HG02884 (cell line): ENCODE data around the gene MYO10.
"Not testable (repeated sequence)": the region's sequence is repeated elsewhere in the genome, so short reads cannot be mapped to it uniquely, and the experiment has no call there.

Experiments
- ATAC-seq: cut with Tn5 transposase; IDR thresholded peaks from one replicate; pipeline ENCODE4 v1.9.1; 2021; ENCODE audit warnings: mild to moderate bottlenecking, moderate library complexity; ENCODE audit not compliant: unreplicated experiment

Gene MYO10

DNA sequence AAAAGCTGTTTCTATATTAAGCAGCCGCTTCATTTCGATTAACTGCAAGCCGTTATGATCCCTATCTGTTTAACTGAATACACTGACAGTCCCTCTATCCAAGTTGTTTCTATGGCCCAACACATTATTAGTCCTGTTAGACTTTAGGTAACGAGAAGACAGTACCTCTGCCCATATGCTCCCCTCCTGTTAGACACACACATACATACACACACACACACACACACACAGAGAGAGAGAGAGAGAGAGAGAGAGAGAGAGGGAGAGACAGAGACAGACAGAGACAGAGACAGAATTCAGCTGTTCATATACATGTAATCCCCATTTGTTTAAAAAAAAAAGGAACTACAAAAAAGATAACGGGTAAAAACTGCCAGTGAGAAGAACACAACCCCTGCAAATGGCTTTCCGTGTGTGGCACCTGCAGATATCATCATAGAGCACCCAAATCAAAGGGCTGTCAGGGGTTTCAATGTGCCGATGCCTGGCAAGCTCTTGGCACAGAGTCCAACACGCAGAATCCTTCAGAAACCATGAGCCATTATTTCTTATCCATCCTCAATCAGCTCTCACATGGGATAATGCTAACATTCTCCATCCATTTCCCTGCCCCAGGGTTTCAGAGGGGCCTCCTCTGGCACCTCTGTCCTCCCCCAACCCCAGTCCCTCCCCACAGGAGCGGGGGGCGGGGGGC, 144.0 kb downstream of the MYO10 start:
- ATAC-seq, result no peak

DNA sequence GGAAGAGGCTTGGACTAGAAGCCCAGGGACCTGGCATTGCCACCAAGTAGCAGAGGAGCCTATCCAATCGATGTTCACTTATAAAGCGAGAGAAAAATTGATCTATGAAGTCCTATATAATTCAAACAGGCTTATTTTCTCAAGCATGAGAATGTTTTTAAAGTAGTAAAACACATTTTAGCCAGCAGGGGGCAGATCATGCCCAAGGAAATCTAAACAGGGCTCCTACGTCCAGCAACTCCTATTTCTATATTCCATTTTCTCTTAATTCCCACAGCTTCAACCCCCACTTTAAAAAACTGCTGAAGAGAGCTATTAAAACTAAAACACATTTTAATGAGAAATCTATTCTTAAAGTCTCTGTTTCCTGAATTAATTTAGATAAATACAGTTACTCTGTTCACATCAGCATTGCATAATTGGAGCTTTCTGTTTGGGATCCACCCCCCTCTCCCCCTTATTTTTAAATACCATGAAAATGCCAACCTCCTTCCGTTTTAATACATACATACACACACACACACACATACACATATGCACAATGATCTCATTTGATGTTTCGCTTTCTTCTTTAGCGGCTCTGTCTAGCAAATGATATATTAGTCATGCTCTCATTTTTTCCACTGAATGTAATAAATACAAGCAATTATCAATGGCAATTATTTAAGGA, 144.9 kb downstream of the MYO10 start:
- no peak for ATAC-seq

DNA sequence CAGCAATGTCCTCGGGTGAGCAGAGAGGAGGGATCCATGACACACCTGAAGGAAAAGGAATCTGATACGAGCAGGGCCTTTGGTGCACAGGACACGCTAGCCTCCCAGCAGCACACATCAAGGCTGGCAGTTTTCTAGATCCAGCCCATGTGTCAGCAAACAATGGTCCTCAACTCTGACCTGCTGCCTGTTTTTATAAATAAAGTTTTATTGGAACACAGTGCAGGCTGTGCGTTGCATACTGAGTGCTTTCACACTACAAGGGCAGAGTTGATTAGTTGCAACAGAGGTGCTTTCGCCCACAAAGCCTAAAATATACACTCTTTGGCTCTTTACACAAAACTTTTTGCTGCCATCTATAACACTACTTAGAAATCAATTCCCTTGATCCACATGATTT, 147.1 kb downstream of the MYO10 start:
- no peak for ATAC-seq

DNA sequence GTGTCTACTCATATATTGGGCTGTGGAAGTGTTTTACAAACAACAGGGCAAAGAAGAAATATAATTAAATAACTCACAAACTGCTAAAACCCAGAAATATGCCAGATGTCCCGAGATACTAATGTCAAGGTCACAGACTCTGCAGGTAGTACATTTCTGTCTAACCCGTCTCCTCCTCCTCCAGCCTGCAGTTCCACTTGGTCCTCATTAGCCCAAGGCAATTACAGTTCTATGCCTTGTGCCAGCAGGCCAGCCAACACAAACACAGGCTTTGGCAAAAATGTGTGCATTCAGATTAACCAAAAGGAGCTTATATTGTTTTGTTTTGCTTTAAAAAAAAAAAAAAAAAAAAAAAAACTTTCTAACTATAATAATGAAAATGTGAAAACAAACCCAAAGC, 148.8 kb downstream of the MYO10 start:
- no peak for ATAC-seq

DNA sequence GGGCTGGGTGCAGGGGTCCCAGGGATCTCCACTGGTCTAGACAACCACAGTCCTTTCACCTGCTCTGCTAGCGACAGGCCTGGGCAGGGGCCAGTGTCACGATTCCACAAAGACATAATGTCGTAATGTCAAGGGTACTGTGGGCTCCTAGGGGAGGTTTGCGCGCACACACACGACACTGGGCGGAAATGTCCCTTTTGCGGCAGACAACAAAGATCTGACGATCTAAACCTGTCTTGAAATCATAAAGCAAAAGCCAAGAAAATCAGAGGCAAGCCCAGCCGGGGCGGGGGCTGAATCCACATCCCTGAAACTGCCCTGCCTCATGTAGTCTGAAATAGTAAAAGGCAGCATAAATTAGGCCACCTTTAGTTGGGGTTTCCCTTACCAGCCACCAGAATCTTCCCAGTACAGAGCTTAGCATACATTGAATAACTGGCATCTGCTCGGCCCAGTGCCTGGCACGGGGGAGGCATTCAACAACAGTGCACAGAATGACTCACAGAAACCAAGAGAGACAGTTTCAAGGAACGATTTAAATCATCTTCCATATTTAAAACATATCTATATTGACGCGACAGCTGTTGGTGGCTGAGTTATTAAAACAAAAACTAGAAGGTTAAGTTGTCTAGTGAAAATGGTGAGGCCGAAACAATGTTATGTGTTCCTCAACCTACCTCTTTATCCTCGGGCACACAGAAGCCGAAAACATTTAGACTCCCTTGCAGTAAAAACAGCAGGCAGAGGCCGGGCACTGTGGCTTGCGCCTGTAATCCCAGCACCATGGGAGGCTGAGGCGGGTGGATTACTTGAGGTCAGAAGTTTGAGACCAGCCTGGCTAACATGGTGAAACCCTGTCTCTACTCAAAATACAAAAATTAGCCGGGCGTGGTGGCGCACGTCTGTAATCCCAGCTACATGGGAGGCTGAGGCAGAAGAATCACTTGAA, 151.0 kb downstream of the MYO10 start:
- ATAC-seq, result peak; percentile 94

DNA sequence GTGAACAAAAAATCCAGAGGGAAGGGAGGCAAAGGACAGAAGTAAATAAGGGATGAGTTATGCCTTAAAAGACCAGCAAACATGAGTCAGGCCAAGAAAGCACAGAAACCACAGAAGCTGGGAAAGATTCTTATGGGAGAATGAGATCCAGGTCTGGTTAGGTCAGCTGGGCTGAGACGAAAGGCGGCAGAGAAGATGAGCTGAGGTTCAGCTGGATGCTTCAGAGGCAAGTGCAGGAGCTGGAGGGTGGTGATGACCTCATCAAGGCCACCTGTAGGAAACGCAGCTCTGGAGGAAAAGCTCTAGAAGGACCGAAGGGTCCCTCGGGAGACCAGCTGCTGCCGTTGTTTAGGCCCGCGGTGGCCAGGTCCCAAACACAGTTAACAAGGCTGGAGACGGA, 152.0 kb downstream of the MYO10 start:
- ATAC-seq, result no peak

DNA sequence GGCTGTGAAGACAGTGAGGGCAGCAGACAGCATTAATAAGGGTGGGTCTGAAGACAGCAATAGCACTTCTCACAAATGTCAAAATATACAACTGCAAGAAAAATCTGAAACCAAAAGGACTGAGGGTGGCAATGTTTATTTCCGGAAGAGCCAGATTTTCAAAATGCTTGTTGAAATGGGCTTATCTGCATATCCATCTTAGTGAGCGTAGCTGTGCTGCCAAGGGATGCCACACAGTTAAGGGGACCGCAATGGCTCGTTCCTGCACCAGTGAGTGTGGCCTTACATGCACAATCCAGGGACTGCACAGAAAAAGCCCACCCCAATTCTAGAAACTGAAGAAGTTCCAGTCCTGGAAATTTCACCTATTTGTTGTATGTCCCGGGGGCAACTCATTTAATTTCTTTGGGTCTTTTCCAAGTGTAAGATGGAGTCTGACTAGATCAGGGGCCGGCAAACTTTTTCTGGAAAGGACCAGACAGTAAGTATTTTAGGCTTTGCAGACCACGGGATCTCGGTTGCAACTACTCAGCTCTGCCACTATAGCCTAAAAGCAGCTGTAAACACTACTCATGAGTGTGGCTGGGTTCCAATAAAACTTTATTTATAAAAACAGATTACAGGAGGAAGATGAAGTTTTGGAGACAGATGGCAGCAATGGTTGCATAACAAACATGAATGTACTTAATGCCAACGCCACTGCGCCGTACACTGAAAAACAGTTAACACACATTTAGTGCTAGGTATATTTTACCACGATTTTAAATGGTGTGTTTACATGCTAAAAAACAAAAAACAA, 154.1 kb downstream of the MYO10 start:
- no peak for ATAC-seq

DNA sequence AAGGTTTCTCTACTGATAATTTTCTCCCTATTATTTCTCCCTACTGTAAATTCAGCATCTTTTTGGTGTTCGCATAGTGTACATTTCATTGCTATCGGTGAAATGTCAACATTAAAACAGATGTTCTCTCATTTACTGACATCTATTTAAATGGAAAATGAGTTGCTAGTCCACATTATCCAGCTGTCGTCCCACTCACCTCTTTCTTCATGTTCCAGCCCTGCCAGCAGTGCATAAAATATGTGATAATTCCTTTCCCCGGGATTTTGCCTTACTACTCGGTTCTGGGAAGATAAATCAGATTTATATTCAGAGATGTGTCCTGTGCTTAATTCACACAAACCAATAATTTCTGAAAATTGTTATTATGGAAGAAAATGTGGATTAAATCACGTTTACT, 155.8 kb downstream of the MYO10 start:
- ATAC-seq, result no peak

DNA sequence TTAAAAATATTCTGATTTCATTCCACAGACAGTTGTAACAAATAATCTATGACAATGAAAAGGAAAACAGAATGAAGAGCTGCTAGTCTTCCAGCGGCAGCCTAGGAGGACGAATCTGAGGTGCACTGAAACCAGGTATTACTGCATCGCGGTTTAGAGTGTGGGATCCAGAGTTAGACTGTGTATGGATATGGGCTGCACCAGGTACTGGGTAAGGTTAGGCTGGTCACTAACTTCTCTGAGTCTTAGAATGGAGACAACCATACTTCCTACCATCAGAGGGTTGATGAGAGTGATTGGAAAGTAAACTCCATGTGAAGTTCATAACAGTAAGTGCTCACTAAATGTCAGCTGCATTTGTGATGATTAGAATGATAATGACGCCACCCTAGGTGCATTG, 158.7 kb downstream of the MYO10 start:
- ATAC-seq, result no peak

DNA sequence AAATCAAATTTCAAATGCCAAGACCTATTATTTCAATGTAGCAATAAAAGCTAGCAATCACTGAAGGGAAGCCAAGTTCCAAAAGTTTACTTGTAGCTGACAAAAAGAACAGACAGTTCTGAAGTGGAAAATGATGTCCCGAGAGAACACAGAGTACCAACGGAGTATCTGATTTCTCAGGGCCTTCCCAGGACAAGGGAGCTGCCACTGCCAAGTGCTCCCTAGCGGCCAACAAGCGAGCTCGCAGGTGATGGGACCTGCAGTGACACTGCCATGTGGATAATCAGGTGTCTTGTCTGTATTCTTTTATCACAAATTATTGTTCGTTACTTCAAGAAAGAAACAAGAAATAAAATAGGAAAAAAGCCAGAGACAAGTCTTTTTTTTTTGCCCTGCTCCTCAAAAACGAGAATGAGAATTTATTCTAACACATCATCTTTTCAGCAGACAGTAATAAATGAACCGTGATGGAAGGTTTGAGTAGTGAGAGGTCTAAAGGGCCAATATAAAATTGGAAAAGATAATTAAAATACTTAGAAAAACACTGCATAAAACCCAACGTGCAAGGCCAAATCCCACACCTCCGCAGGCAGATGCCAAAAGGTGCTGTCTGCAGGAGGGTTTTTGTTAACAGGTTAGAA, 159.4 kb downstream of the MYO10 start:
- ATAC-seq, result no peak

DNA sequence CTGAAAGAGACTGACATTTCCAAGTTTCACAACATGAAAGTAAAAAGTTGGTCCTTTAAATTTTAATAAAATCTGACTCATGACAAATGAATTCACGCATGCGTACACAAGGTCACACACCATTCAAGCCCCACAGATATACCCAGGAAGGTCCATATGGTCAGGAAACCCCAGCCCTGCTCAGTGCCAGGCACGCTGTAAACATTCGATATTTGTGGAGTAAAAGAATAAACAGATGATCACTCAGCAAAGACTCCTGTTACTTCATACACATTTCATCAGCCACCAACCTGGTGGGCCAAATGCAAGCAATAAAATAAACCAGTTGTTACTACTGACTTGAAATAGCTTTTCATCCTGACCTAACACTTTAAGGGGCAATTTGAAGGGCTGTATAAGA, 161.3 kb downstream of the MYO10 start:
- no peak for ATAC-seq

DNA sequence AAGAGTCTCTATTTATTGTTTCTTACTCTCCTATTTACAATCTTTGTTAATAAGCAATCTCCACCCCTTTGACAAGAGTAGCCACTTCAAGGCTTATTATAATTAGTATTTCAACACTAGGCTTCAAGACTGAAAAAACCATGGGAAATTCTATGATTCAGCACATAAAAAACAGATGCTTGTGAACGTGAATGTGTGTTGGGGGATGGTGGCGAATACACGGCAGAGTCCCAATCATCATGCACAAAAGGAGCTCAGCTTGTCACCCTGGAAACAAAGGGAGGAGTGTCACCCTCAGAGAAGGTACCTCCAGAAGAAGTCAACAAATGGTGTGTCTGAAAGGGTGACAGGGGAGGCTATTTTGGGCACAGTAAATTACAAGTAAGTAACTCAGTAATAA, 162.1 kb downstream of the MYO10 start:
- ATAC-seq, result no peak

DNA sequence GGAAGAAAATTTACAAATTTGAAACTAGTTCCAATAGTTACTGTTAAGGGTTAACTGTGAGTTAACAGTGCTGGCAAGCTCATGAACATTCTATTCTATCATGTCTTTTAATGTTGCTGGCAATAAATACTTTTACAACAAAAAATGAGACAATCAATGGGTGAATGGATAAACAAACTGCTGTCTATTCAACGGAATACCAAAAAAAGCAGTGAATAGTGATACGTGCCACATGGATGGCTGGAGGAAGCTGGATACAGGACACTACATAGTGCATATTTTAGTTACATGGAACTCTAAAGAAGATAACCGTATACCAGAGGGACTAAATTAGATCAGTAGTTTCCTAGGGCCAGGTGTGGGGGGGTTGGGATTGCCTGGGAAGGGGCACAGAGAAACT, 163.5 kb downstream of the MYO10 start:
- ATAC-seq, result no peak

DNA sequence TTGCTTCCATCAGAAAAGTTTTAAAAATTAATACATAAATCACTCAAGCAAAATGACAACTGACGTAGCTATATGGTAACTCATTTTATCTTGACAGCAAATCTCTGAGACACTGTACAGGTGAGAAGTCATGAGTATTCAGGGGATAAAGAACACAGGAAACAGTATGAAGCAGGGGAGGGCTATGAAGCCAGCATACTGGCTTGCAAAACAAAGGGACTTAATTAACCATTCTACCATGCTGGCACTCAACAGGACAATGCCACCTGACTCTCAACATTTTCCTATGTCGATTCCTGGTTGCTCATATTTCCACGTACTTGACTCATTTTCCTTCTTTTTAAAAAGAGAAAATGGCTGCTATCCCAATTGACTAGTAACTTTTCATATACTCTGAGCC, 167.9 kb downstream of the MYO10 start:
- no peak for ATAC-seq

DNA sequence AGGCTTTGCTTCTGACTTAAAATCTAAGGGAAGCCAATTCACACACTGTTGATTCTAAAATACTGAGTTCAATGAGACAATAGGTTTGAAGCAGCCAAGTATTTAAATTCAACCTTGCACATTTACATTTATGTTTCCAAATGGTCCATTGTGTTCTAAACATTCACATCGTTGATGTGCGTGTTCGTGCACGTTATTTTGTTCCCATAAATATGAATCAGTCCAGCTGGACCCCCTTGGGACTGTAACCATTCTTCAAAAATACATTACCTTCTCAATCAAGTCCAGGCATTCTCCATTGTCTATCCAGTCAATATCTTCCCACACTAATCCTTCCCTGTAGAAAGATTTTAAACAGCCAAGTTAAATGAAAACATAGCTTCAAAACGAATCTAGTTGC, 172.9 kb downstream of the MYO10 start:
- ATAC-seq, result no peak

DNA sequence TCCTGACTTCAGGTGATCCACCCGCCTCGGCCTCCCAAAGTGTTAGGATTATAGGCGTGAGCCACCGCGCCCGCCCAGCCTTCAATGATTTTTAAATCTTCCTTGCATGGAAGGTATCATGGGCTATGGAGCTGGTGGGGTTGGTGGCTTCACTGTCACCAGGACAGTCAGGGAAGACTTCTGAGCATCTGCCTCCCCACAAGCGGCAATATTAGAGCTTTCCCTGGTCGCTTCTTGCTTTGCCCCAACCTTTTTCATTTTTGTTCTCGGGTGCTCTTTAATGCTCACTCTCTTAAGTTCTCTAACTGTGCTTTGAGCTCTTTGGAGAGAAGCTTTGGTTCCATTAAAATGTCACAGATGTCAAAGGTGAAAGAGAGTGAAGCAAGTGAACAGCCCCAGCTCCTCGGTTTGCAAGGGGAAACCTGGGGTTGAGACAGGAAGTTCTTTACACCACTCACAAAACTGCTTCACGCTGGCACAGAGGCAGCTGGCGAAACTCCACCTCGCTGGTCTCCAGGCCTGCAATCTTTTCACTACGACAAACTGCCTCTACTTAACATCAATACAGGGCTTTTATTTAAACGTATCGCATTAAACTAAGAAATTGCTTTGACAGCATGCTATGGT, 176.8 kb downstream of the MYO10 start:
- no peak for ATAC-seq

DNA sequence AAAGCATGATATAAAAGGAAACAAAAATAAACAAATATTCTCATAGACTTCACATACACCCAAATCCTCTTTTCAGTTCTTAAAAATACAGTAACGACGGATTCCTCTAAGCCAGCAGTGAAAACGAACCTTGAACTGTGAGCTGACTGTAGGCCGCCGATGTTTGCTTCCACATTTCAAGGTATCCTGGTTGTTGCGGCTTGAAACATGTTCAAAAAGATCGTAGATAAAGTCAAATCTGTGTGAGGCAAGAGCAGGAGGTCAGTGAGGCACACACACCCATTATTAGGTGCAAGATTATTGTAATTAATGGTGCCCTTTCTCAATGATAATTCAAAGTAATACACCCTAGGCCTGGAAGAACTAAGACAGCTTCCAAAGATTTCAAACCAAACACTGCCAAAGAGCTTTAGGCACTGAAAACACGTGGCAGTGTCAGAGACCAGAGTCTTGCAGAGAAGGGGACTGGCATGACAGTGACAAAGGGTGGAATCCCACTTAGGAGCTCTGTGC, 178.0 kb downstream of the MYO10 start:
- no peak for ATAC-seq

DNA sequence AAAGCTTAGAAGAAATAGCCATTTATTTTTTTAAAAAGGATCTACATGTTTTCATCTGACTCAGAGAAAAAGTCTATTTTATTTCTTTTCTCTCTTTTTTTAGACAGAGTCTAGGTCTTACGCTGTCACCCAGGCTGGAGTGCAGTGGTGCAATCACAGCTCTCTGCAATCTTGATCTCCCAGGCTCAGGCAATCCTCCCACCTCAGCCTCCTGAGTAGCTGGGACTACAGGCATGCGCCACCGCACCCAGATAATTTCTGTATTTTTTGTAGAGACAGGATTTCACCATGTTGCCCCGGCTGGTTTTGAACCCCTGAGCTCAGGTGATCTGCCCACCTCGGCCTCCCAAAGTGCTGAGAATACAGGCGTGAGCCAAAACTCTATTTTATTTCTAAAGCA, 178.5 kb downstream of the MYO10 start:
- not testable (repeated sequence) for ATAC-seq

DNA sequence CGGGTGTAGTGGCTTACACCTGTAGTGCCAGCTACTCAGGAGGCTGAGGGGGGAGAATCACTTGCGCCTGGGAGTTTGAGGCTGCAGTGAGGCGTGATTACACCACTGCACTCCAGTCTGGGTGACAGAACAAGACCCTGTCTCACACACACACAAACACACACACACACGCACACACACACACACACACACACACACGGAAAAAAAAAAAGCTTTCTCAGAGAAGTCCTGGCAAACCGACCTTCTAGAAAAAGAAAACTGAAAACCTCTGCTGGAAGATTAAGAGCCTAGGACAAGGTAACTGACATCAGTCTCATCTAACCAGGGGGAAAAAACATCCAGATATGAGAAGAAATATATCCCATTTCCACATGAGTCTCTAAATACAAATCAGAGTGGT, 178.9 kb downstream of the MYO10 start:
- no peak for ATAC-seq

DNA sequence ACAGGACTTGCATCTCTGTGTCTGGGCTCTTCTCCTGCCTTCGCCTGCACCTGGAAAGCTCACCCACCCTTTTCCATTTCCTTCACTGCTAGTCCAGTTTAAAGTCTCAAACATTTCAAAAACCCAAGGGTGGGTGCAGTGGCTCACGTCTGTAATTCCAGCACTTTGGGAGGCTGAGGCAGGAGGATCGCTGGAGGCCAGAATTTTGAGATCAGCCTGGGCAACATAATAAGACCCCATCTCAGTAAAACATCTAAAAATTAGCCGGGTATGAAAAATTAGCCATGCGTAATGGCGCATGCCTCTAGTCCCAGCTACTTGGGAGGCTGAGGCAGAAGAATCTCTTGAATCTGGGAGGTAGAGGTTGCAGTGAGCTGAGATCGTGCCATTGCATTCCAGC, 179.4 kb downstream of the MYO10 start:
- no peak for ATAC-seq
